Stimulated activated CD8-positive, alpha-beta memory T cell treated with anti-CD3 and anti-CD28 coated beads, Interleukin-4, amount 100 ng/mL, for 4 hours (primary cell): ENCODE data around the gene VWA8.
"Not testable (repeated sequence)": the region's sequence is repeated elsewhere in the genome, so short reads cannot be mapped to it uniquely, and the experiment has no call there.

ENCODE experiments used
- DNase-seq, 2 donors: peaks; one replicate each; pipeline ENCODE4 v3.0.0-alpha.2; 2020; ENCODE audit warnings: low read depth in 2 of 2, low spot score in 1 of 2

VWA8 gene

DNA sequence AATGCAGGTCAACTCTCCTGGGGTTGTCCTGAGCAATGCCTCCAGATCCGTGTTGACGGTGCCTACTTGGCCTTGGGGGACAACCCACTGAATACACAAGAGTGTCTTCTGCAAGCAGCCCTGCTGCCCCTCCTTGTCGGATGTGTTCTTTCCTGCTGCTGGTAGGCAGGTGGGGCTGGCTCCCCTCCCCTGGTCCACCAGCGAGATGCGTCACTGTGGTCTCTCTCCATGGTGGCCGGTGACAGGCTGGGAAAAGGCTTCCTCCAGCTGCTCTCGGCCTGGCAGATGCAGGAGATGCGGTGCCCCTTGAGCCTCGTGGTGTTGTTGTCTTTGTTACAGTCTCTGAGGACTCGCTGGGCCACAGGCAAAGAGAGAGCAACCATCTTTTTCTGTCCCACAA, 418.6 kb downstream of the VWA8 start:
- DNase-seq = no peak

DNA sequence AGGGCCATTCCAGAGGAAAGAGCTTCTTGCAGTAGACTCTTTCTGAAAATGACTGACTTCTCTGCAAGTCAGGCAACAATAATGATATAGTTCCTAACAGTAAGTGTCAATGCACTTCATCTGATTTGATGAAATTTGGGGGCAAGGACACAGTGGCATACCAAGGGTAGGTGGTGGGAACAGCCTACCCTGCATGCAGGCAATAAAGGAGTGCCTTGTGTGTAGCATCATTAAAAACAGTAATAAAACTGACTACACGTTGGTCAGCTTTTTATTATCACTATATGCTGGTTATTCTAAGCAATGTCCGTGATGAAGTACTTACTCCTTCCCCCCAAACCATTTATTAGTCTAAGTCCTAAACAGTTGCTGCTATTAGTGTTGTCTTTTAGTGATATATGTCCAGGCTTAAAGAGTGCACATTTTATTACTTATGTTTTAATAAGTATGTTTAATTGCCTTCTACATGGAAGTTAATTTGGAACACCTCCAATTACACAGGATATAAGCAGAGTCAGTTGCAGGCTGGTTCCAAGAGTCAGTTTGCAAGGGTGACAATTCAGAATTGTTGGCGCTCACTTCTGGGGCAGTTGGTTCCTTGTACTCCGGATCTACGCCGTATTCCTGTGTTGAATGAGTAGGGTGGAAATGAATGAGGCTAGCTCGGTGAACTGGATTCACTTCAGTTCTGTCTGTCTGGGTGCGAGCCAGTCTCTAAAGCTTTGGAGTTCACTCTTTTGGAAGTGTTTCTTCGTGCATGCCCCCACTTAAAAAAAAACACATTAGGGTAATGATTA, 419.6 kb downstream of the VWA8 start:
- DNase-seq = no peak

DNA sequence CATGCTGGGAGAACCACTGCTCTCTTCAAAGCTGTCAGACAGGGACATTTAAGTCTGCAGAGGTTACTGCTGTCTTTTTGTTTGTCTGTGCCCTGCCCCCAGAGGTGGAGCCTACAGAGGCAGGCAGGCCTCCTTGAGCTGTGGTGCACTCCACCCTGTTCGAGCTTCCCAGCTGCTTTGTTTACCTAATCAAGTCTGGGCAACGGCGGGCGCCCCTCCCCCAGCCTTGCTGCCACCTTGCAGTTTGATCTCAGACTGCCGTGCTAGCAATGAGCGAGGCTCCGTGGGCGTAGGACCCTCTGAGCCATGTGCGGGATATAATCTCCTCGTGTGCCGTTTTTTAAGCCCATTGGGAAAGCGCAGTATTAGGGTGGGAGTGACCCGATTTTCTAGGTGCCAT, 420.7 kb downstream of the VWA8 start:
- not testable (repeated sequence) for DNase-seq

DNA sequence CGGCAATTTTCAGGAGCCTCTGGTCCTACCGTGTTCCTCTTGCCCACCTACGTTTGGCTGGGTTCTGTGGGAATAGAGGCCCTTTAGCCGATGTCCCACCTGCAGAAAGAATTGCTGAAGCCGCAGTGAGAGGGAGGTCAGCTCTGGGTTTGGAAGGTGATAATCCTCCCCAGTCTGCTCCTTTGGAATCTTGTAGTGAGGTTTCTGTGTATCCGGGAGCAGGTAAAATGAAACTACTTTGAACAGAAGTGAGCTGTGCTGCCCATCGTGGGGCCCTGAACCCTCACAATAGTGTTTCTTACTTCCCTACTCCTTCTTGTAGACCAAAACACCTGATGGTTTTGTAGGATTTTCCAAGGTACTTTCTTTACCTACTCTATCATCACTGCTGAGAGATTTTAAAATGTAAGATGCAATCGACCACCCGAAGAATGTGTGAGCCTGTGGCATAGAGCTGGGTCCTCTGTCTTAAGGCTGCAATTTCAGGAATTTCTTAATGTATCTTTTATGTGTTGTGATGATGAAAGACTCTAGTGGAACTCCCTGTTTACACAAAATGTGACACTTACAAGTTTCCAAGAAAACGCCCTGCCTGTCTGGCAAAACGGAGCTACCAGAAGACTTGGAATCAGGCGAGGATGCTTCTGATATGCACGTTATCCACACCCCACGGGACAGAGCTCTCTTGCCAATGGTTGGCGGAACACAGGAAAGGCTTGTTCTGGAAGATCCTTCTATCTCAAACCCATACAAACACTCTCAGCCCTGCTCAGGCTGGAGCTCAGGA, 427.4 kb downstream of the VWA8 start:
- no peak for DNase-seq

GRCh38 chr13:41528021-41528420, 432.9 kb downstream of the VWA8 start:
- no peak for DNase-seq

DNA sequence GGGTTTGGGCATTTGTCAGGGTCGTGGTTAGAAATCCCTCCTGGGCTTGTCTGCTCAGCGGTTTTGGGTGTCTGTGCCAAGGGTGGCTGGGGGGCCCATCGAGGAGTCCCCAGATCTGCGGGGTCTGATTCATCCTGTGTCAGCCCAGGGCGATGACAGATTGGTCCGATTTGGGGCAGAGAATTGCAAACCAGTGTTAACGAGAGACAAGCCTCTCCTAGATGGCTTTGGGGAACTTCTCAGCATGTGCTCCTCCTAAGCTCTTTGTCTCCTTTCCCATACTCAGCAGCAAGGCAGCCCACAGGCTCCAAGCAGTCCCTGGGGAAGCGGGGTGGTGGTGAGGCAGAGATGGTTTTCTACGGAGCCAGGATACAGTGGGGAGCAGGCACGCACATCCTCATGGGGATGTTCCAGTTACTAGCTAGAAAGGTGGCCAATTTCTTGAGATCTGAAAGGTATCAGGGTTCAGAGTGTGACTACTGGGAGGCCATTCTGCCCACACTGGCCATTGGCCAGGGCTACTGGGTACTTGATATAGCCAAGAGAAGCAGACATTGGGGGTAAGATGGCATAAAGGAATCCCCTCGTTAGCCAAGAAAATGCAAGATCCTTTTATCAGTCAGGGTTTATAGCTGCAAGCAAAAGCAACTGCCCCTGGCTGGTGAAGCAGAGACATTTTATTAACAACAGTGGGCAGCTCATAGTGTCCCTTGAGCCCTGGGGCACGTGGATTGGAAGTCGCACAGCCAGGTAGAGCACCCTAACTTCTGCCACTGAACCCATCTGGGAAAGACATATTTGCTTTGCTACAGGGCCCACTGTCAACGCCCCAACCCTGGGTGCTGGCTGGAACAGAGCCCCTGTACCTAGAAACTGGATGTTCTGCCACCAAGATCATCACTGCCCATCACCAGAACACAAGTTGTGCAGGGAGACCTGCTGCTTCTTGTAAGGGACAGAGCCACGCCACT, 440.0 kb downstream of the VWA8 start:
- no peak for DNase-seq

- DNase-seq = no peak
These were observed 440.8 kb downstream of the VWA8 start for GRCh38 chr13:41520016-41520659.
